ENCODE results near the gene PBX1.
"Not testable (repeated sequence)": the region's sequence is repeated elsewhere in the genome, so short reads cannot be mapped to it uniquely, and the experiment has no call there.

PBX1 gene

GRCh38 chr1:164640686-164641352, 81.8 kb downstream of the PBX1 start:
- DNase-seq (ENCODE audit: low read depth in 2 of 2), result no peak

- DNase-seq (ENCODE audit: low read depth in 2 of 2), result no peak
Measured at GRCh38 chr1:164641353-164641730, 82.4 kb downstream of the PBX1 start.

- no peak for DNase-seq (ENCODE audit: low read depth in 2 of 2)
Measured at GRCh38 chr1:164643018-164643417, 84.0 kb downstream of the PBX1 start.

- DNase-seq (ENCODE audit: low read depth in 2 of 2), result no peak
Measured at GRCh38 chr1:164644268-164644667, 85.3 kb downstream of the PBX1 start.

GRCh38 chr1:164644774-164645644, 86.0 kb downstream of the PBX1 start:
- DNase-seq (ENCODE audit: low read depth in 2 of 2), result peak in 1 of 2 experiments; percentile 14

- DNase-seq (ENCODE audit: low read depth in 2 of 2), result no peak
Measured at GRCh38 chr1:164645921-164646320, 86.9 kb downstream of the PBX1 start.

GRCh38 chr1:164647211-164647610, 88.2 kb downstream of the PBX1 start:
- no peak for DNase-seq (ENCODE audit: low read depth in 2 of 2)

- DNase-seq (ENCODE audit: low read depth in 2 of 2), result no peak
Measured at GRCh38 chr1:164648636-164649035, 89.7 kb downstream of the PBX1 start.

GRCh38 chr1:164649146-164649545, 90.2 kb downstream of the PBX1 start:
- DNase-seq (ENCODE audit: low read depth in 2 of 2), result no peak

- no peak for DNase-seq (ENCODE audit: low read depth in 2 of 2)
Measured at GRCh38 chr1:164650531-164650930, 91.5 kb downstream of the PBX1 start.

- no peak for DNase-seq (ENCODE audit: low read depth in 2 of 2)
Measured at GRCh38 chr1:164651351-164651951, 92.5 kb downstream of the PBX1 start.

GRCh38 chr1:164652969-164653368, 94.0 kb downstream of the PBX1 start:
- not testable (repeated sequence) for DNase-seq (ENCODE audit: low read depth in 2 of 2)

- DNase-seq (ENCODE audit: low read depth in 2 of 2), result no peak
Measured at GRCh38 chr1:164653705-164654104, 94.7 kb downstream of the PBX1 start.

- no peak for DNase-seq (ENCODE audit: low read depth in 2 of 2)
Measured at GRCh38 chr1:164654200-164654599, 95.2 kb downstream of the PBX1 start.

- no peak for DNase-seq (ENCODE audit: low read depth in 2 of 2)
Measured at GRCh38 chr1:164658864-164659263, 99.9 kb downstream of the PBX1 start.

- no peak for DNase-seq (ENCODE audit: low read depth in 2 of 2)
Measured at GRCh38 chr1:164659621-164660411, 100.8 kb downstream of the PBX1 start.

- DNase-seq (ENCODE audit: low read depth in 2 of 2), result no peak
Measured at GRCh38 chr1:164660412-164660772, 101.4 kb downstream of the PBX1 start.

- DNase-seq (ENCODE audit: low read depth in 2 of 2), result no peak
Measured at GRCh38 chr1:164660775-164661174, 101.8 kb downstream of the PBX1 start.

- no peak for DNase-seq (ENCODE audit: low read depth in 2 of 2)
Measured at GRCh38 chr1:164662462-164662861, 103.5 kb downstream of the PBX1 start.

GRCh38 chr1:164662955-164663354, 104.0 kb downstream of the PBX1 start:
- DNase-seq (ENCODE audit: low read depth in 2 of 2), result no peak

GRCh38 chr1:164664127-164664526, 105.1 kb downstream of the PBX1 start:
- no peak for DNase-seq (ENCODE audit: low read depth in 2 of 2)

GRCh38 chr1:164667001-164667400, 108.0 kb downstream of the PBX1 start:
- no peak for DNase-seq (ENCODE audit: low read depth in 2 of 2)

Data from fibroblast of skin of left quadriceps (primary cell).